HCT116 (cell line): ENCODE data around the gene FECH.

Source experiments
- POLR2AphosphoS5 ChIP-seq: IDR thresholded peaks from 2 replicates; pipeline ENCODE4 v1.6.1; 2011; ENCODE audit warnings: mild to moderate bottlenecking, low read depth, low read length, moderate library complexity
- TF ChIP-seq, protein P1 (sequence below), 3 experiments: fragments of 200-600 bp in 1 of 3; sonication (generic) in 1 of 3; IDR thresholded peaks in 2 of 3; conservative IDR thresholded peaks in 1 of 3; 2 replicates each; pipeline ENCODE4 v1.5.1; 2012 to 2017; ENCODE audit warnings: low read depth in 2 of 3, low read length in 2 of 3, antibody characterized with exemption in 1 of 3, borderline replicate concordance in 1 of 3, control low read depth in 1 of 3, mild to moderate bottlenecking in 1 of 3, mixed read lengths in 1 of 3, mixed run types in 1 of 3, moderate library complexity in 1 of 3; ENCODE audit not compliant: insufficient read depth in 1 of 3

GRCh38 chr18:57561728-57562423 is 24.6 kb downstream of the FECH start:
- TF ChIP-seq POLR2AphosphoS5: no peak
- TF ChIP-seq, protein P1, sequence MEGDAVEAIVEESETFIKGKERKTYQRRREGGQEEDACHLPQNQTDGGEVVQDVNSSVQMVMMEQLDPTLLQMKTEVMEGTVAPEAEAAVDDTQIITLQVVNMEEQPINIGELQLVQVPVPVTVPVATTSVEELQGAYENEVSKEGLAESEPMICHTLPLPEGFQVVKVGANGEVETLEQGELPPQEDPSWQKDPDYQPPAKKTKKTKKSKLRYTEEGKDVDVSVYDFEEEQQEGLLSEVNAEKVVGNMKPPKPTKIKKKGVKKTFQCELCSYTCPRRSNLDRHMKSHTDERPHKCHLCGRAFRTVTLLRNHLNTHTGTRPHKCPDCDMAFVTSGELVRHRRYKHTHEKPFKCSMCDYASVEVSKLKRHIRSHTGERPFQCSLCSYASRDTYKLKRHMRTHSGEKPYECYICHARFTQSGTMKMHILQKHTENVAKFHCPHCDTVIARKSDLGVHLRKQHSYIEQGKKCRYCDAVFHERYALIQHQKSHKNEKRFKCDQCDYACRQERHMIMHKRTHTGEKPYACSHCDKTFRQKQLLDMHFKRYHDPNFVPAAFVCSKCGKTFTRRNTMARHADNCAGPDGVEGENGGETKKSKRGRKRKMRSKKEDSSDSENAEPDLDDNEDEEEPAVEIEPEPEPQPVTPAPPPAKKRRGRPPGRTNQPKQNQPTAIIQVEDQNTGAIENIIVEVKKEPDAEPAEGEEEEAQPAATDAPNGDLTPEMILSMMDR (IDR thresholded peaks at IDR 0.05 in 2 of 3, conservative IDR thresholded peaks at IDR 0.05 in 1 of 3; ENCODE audit: borderline replicate concordance in 1 of 3, insufficient read depth in 1 of 3, low read depth in 2 of 3, low read length in 2 of 3): peak; percentile 47 to 96 (median 65); a peak in 5 of 6 replicates
